Measurements from ENCODE around the gene SARM1. TPM values are rescaled to one million over a fixed set of nuclear protein-coding genes. Genes with fewer than 3 reads are reported as not detected.

Gene SARM1
- total RNA-seq, 2 experiments from 2014 or later: 25.7 to 29.0 TPM

DNA sequence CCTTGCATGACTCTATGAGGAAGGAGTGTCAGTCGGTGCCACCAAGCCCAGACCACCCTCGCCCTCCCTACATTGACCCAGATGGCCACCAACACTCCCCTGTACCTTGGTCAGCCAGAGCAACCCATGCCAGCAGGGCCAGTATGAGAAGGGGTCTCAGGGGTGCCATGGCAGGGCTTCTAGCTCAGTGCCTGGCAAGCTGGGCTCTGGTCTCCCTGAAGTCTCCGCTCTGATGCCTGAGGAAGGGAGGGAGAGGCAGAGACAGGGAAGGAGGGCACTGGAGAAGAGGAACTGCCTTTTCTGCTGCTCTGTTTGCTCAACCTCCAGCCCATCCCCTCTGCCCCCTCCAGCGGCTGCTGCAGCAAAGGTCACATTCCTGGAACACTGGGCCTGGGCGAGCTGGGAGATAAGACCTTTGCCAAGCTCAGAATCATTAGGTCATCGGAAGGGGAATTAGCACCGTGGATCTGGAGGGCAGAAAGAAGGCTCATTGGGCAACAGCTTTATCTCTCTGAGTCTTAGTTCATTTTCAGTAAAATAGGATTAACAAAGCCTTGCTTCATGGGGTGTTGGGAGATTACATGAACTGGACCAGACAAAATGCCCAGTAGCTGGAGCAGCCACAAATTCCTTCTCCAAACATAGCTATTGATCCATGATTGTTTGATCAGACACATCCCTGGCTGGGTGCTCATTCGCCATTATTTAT lies 1.3 kb upstream of the SARM1 start, which contains the start of gene VTN:
TSS of gene VTN (minus strand) at position 273 of the 709 bp plus-strand sequence. CDS start at position 169, 104 bp downstream.
- peak within 1 kb of the TSS; percentile 77 for H3K27ac Mint-ChIP-seq
- H3K36me3 Mint-ChIP-seq: peaks cover 12% of the 10 kb centered on the region
- peak within 1 kb of the TSS; percentile 84 for H3K4me3 Mint-ChIP-seq
- no peaks in the 10 kb centered on the region for H3K27me3 Mint-ChIP-seq
- DNase-seq: no peak
- H3K4me1 Mint-ChIP-seq: peaks cover 22% of the 10 kb centered on the region
- no peaks in the 10 kb centered on the region for H3K9me3 Mint-ChIP-seq

DNA sequence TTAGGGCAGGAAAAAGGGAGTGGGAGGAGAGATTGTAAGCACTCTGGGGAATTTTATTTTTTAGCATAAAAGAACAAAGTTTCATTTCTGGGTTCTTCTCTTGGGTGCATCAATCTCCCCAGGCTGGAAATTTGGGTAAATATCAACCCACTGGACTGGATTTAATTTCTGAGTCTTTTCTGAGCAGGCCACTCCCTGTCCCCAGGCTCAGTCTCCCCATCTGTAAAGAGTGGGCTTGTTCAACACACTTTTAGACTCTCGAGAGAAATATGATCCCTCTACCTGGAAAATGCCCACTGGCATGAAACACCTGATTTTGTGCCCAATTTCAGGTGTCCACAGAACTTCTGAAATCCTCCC lies 770 bp upstream of the SARM1 start:
- Mint-ChIP-seq H3K27ac (peak overlapping the region; percentile 77), H3K27me3 (no peaks in the 10 kb centered on the region), H3K36me3 (peaks cover 12% of the 10 kb centered on the region), H3K4me1 (peaks cover 22% of the 10 kb centered on the region), H3K4me3 (peak overlapping the region; percentile 84), H3K9me3 (no peaks in the 10 kb centered on the region)
- DNase-seq: no peak

DNA sequence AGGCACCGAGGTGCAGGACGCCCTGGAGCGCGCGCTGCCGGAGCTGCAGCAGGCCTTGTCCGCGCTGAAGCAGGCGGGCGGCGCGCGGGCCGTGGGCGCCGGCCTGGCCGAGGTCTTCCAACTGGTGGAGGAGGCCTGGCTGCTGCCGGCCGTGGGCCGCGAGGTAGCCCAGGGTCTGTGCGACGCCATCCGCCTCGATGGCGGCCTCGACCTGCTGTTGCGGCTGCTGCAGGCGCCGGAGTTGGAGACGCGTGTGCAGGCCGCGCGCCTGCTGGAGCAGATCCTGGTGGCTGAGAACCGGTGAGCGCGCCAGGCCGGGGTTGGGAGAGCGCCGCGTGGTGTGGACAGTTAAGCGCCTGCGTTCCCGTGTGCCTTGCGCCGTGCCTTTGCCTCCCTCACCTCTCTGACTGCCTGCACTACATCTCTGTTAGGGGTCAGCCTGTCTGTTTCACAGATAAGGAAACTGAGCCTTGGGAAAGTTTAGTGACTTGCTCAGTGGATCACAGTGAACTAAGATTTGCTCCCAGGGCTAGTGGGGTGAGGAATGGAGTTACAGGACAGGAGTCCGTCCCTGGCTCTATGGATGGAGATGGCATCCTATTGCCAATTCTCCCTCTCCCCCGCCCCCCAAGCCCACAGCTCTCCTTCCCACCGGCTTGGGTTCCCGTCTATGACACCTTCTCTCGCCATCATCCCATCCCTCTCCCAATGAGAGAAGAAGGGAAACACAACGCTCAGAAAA lies 880 bp downstream of the SARM1 start:
- Mint-ChIP-seq H3K4me3 (peak overlapping the region; percentile 88), H3K27ac (peak overlapping the region; percentile 59)

DNA sequence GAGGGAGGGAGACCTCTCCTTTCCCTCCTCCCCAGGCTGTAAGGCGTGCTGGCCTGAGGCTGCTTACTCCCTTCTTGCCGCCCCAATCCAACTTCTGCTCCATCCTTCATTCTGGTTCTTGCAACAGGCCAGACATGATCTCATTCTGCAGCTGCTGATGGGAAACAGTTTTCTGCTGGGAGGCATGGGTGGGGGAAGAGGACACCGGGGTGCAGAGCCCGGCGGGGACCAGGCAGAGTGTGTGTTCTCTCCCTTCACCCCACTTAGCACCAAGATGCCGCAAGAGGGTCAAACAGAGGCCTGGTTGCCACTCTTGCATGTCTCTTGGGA lies 1.4 kb downstream of the SARM1 start:
- H3K9me3 Mint-ChIP-seq: no peaks in the 10 kb centered on the region
- peak overlapping the region; percentile 59 for H3K27ac Mint-ChIP-seq
- DNase-seq: no peak
- no peaks in the 10 kb centered on the region for H3K27me3 Mint-ChIP-seq
- peaks cover 12% of the 10 kb centered on the region for H3K36me3 Mint-ChIP-seq
- peaks cover 22% of the 10 kb centered on the region for H3K4me1 Mint-ChIP-seq
- peak overlapping the region; percentile 88 for H3K4me3 Mint-ChIP-seq

More for the DNA sequence above, 880 bp downstream of the SARM1 start:
- Mint-ChIP-seq H3K27me3 (no peaks in the 10 kb centered on the region), H3K9me3 (no peaks in the 10 kb centered on the region), H3K4me1 (peaks cover 22% of the 10 kb centered on the region), H3K36me3 (peaks cover 12% of the 10 kb centered on the region)
- peak; percentile 59 for DNase-seq

DNA sequence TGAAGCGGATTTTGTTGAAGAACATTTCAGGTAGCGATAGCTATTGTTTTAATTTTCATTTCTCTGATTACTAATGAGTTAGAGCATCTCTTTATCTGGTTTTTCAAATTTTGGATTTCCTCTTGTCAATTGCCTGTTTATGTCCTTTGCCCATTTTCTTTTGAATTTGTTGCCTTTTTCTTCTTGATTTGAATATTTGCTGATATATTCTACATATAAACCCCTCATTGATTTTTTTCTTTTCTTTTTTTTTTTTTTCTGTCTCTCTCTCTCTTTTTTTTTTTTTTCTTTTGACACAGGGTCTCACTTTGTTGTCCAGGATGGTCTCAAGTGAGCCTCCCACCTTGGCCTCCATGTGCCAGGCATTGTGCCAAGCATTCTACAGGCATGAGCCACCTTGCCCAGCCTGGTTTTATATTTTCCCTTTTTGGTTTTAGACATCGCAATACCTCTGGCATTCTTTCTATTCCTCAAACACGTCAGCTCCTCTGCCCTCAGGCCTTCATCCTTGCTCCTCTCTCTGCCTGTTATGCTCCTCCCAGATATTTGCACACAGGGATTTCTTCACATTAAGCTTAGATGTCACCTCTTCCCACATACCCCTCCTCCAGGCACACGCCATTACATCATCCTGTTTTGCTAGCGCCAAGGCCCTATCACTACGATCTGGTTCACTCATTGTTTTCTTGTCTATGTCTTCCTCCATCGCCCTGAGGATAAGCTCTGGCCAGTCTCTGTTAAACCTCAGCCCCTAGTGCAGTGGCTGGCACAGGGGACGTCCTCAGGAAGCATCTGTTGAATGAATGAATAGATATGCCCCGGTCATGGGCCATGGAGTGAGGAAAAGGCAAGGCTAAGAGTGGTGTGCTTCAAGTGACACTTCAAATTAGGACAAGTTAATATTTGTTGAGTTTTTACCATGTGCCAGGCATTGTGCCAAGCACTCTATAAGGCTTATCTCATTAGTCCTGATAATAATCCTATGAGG lies 8.6 kb downstream of the SARM1 start:
- no peak overlapping the region for H3K27ac Mint-ChIP-seq
- H3K27me3 Mint-ChIP-seq: peaks cover 6% of the 10 kb centered on the region
- peaks cover 16% of the 10 kb centered on the region for H3K4me1 Mint-ChIP-seq
- DNase-seq: no peak
- H3K4me3 Mint-ChIP-seq: no peak overlapping the region
- no peaks in the 10 kb centered on the region for H3K9me3 Mint-ChIP-seq
- peaks cover 25% of the 10 kb centered on the region for H3K36me3 Mint-ChIP-seq

DNA sequence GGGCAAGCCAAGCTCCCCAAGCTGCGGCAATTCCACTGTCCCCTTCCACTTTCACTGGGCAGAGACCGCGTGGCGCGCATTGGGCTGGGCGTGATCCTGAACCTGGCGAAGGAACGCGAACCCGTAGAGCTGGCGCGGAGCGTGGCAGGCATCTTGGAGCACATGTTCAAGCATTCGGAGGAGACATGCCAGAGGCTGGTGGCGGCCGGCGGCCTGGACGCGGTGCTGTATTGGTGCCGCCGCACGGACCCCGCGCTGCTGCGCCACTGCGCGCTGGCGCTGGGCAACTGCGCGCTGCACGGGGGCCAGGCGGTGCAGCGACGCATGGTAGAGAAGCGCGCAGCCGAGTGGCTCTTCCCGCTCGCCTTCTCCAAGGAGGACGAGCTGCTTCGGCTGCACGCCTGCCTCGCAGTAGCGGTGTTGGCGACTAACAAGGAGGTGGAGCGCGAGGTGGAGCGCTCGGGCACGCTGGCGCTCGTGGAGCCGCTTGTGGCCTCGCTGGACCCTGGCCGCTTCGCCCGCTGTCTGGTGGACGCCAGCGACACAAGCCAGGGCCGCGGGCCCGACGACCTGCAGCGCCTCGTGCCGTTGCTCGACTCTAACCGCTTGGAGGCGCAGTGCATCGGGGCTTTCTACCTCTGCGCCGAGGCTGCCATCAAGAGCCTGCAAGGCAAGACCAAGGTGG lies 9.8 kb downstream of the SARM1 start:
- Mint-ChIP-seq H3K27ac (no peak overlapping the region), H3K27me3 (peaks cover 6% of the 10 kb centered on the region), H3K4me3 (peak overlapping the region; percentile 20), H3K4me1 (peaks cover 20% of the 10 kb centered on the region), H3K9me3 (no peaks in the 10 kb centered on the region), H3K36me3 (peaks cover 30% of the 10 kb centered on the region)
- peak; percentile 33 for DNase-seq

DNA sequence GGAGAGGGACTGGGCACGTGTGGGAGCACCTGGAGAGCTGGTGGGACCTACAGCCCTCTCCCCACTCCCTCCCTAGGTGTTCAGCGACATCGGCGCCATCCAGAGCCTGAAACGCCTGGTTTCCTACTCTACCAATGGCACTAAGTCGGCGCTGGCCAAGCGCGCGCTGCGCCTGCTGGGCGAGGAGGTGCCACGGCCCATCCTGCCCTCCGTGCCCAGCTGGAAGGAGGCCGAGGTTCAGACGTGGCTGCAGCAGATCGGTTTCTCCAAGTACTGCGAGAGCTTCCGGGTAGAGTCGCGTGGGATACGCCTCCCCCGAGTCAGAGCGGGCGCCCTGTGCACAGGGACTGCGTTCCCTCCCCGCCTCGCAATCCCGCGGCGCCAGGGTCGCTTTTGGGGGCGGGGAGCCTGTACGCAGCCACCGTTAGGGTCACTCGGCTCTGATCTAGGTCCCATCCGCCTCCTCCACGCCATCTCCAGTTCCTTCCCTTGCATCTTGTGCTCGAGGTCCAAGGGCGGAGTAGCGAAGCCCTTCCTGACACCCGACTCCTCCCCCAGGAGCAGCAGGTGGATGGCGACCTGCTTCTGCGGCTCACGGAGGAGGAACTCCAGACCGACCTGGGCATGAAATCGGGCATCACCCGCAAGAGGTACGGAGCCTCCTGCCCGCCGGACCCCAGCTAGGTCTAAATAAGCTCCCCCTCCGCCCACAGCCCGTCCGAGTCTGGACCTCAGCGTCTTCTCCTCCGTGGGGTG lies 13.0 kb downstream of the SARM1 start:
- peaks cover 31% of the 10 kb centered on the region for H3K36me3 Mint-ChIP-seq
- H3K4me1 Mint-ChIP-seq: peaks cover 20% of the 10 kb centered on the region
- no peaks in the 10 kb centered on the region for H3K9me3 Mint-ChIP-seq
- peak overlapping the region; percentile 72 for H3K27ac Mint-ChIP-seq
- H3K27me3 Mint-ChIP-seq: peaks cover 6% of the 10 kb centered on the region
- DNase-seq: peak; percentile 69
- H3K4me3 Mint-ChIP-seq: peak overlapping the region; percentile 88

DNA sequence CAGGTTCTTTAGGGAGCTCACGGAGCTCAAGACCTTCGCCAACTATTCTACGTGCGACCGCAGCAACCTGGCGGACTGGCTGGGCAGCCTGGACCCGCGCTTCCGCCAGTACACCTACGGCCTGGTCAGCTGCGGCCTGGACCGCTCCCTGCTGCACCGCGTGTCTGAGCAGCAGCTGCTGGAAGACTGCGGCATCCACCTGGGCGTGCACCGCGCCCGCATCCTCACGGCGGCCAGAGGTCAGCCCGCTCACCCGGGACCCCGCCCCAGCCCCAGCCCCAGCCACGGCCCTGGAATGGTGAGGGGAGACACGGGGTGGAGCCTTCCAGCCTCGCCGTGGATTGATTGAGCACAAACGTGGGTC lies 13.5 kb downstream of the SARM1 start:
- Mint-ChIP-seq H3K27ac (peak overlapping the region; percentile 72), H3K9me3 (no peaks in the 10 kb centered on the region), H3K36me3 (peaks cover 35% of the 10 kb centered on the region), H3K4me3 (peak overlapping the region; percentile 88), H3K27me3 (peaks cover 6% of the 10 kb centered on the region), H3K4me1 (peaks cover 20% of the 10 kb centered on the region)
- DNase-seq: no peak

DNA sequence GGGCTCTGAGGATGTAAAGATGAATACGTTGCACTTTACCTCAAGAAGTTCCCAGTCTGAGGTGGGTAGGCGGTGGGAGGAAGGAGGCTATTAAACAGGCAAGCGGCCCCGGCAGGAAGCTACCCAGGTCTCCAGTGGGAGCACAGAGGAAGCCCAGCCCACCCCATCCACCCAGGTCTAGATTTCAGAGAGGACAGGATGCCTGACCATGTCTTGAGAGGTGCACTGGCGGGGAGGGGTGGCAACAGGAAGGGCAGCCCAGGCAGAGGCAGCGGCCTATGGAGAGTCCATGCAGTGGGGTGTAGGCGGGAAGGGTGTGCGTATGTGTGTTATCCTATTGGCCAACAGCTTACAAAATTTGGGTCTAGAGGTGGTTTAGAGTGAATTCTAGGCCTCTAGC lies 13.9 kb downstream of the SARM1 start:
- Mint-ChIP-seq H3K27ac (peak overlapping the region; percentile 7), H3K9me3 (no peaks in the 10 kb centered on the region), H3K36me3 (peaks cover 32% of the 10 kb centered on the region), H3K4me3 (peak overlapping the region; percentile 88), H3K4me1 (peaks cover 17% of the 10 kb centered on the region), H3K27me3 (peaks cover 6% of the 10 kb centered on the region)
- peak; percentile 28 for DNase-seq

DNA sequence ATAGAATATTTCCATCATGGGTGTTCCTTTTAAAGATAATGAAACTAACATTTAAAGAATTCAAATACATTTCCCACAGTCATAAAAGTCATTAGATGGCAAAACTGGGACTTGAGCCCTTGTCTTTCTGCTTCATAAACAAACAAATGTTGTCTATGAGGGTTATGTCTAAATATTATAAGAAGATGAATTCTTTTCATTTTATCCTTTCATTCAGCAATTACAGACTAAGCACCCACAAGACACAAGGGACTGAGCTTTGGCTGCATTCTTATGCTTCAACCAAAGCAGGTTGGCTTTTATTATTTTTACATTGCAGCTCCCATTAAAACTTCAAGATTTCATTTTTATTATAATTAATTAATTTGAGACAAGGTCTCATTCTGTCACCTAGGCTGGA lies 14.9 kb downstream of the SARM1 start:
- Mint-ChIP-seq H3K27ac (no peak overlapping the region), H3K4me1 (peaks cover 15% of the 10 kb centered on the region), H3K36me3 (peaks cover 33% of the 10 kb centered on the region), H3K9me3 (no peaks in the 10 kb centered on the region), H3K4me3 (no peak overlapping the region), H3K27me3 (peaks cover 6% of the 10 kb centered on the region)
- no peak for DNase-seq

DNA sequence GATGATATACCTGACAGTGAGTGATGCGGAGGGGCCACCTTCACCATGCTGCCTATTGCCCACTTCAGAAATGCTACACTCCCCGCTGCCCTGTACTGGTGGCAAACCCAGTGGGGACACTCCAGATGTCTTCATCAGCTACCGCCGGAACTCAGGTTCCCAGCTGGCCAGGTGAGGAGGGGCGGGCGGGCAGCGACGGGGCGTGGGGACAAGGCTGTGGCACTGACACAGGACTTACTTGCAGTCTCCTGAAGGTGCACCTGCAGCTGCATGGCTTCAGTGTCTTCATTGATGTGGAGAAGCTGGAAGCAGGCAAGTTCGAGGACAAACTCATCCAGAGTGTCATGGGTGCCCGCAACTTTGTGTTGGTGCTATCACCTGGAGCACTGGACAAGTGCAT lies 16.6 kb downstream of the SARM1 start:
- H3K27me3 Mint-ChIP-seq: no peaks in the 10 kb centered on the region

DNA sequence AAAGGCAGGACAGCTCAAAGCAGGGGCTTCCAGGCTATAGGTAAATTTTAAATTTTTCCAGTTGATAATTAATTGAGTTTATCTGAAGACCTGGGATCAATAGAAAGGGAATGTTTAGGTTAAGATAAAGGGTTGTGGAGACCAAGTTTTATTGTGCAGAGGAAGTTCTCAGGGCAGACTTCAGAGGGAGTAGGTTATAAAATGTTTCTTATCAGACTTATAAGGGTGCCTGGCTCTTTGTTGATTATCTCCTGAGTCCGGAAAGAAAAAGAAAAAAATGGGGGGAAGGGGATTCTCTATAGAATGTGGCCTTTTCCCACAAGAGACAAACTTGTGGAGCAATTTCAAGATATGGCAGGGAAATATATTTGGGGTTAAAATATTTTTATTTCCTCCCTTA lies 18.6 kb downstream of the SARM1 start:
- H3K27ac Mint-ChIP-seq: no peak overlapping the region
- DNase-seq: no peak
- no peaks in the 10 kb centered on the region for H3K9me3 Mint-ChIP-seq
- H3K36me3 Mint-ChIP-seq: peaks cover 18% of the 10 kb centered on the region
- H3K4me3 Mint-ChIP-seq: no peak overlapping the region
- H3K4me1 Mint-ChIP-seq: peaks cover 4% of the 10 kb centered on the region
- no peaks in the 10 kb centered on the region for H3K27me3 Mint-ChIP-seq

More for the DNA sequence above, 16.6 kb downstream of the SARM1 start:
- Mint-ChIP-seq H3K4me1 (peaks cover 13% of the 10 kb centered on the region), H3K36me3 (peaks cover 27% of the 10 kb centered on the region), H3K4me3 (no peak overlapping the region), H3K9me3 (no peaks in the 10 kb centered on the region), H3K27ac (no peak overlapping the region)
- DNase-seq: no peak

DNA sequence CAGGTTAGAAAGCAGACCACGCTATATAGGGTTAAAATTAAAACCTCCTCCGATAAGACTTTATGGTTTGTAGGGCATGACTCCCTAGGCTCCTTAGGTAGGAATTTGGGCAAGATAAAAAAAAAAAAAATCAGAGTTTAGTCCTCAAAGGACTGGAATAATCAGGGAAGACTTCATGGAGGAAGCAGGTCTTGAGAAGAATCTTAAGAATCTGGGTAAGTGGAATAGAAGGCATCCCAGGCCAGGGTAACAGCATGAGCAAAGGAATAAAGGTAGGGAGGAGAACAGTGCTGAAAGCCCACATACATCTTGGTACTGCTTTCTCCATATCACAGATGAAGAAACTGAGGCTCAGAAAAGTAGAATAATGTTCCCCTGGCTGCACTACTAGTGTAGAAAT lies 19.1 kb downstream of the SARM1 start:
- Mint-ChIP-seq H3K27ac (no peak overlapping the region), H3K27me3 (no peaks in the 10 kb centered on the region), H3K4me3 (no peak overlapping the region), H3K36me3 (peaks cover 16% of the 10 kb centered on the region), H3K9me3 (no peaks in the 10 kb centered on the region), H3K4me1 (peaks cover under 1% of the 10 kb centered on the region)
- DNase-seq: no peak

DNA sequence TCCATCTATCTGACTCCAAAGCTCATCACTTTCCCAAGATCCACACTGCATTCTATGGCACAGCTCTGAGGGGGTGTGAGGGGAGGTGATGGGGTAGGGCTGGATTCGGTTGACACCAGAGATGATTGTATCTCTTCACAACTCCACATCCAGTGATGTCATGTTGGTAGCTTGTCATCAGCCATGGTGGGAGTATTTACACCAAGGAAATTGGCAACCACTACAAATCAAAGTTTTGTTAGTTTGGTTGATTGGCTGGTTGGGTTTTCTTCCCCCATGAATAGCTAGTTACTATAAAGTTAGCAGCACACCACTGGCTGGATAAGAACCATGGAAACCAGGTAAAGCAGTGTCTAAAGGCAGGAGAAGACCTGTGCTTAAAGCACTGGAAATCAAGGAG lies 19.5 kb downstream of the SARM1 start:
- Mint-ChIP-seq H3K27ac (no peak overlapping the region), H3K36me3 (peaks cover 14% of the 10 kb centered on the region), H3K4me1 (no peaks in the 10 kb centered on the region), H3K4me3 (no peak overlapping the region), H3K9me3 (no peaks in the 10 kb centered on the region), H3K27me3 (no peaks in the 10 kb centered on the region)
- no peak for DNase-seq

Data from activated naive CD8-positive, alpha-beta T cell treated with anti-CD3 and anti-CD28 coated beads for 36 hours (primary cell).